ENCODE results near the gene MPPED1.

MPPED1 gene

GRCh38 chr22:43504068-43504467 is 92.3 kb downstream of the MPPED1 start:
- DNase-seq = no peak

- no peak for DNase-seq
Observed at GRCh38 chr22:43504666-43505261, 93.0 kb downstream of the MPPED1 start.

GRCh38 chr22:43505423-43505822 is 93.6 kb downstream of the MPPED1 start:
- no peak for DNase-seq

GRCh38 chr22:43505896-43506295 is 94.1 kb downstream of the MPPED1 start:
- no peak for DNase-seq

- DNase-seq = no peak
Observed at GRCh38 chr22:43506487-43506886, 94.7 kb downstream of the MPPED1 start.

GRCh38 chr22:43507235-43507634 is 95.4 kb downstream of the MPPED1 start:
- DNase-seq = no peak

GRCh38 chr22:43508489-43508888 is 96.7 kb downstream of the MPPED1 start:
- no peak for DNase-seq

- no peak for DNase-seq
Observed at GRCh38 chr22:43509337-43509736, 97.5 kb downstream of the MPPED1 start.

GRCh38 chr22:43510281-43511070 is 98.7 kb downstream of the MPPED1 start:
- no peak for DNase-seq

GRCh38 chr22:43511276-43511910 is 99.6 kb downstream of the MPPED1 start:
- DNase-seq = no peak

GRCh38 chr22:43512279-43512678 is 100.5 kb downstream of the MPPED1 start:
- no peak for DNase-seq

- DNase-seq = no peak
Observed at GRCh38 chr22:43514476-43515157, 102.8 kb downstream of the MPPED1 start.

- DNase-seq = no peak
Observed at GRCh38 chr22:43515411-43515810, 103.6 kb downstream of the MPPED1 start.

- no peak for DNase-seq
Observed at GRCh38 chr22:43515902-43516301, 104.1 kb downstream of the MPPED1 start.

GRCh38 chr22:43516386-43516785 is 104.6 kb downstream of the MPPED1 start:
- no peak for DNase-seq

- no peak for DNase-seq
Observed at GRCh38 chr22:43516996-43517635, 105.3 kb downstream of the MPPED1 start.

- DNase-seq = no peak
Observed at GRCh38 chr22:43520632-43521039, 108.8 kb downstream of the MPPED1 start.

GRCh38 chr22:43521716-43522115 is 109.9 kb downstream of the MPPED1 start:
- no peak for DNase-seq

GRCh38 chr22:43526117-43526655 is 114.4 kb downstream of the MPPED1 start:
- DNase-seq = no peak

- no peak for DNase-seq
Observed at GRCh38 chr22:43526946-43527345, 115.1 kb downstream of the MPPED1 start.

- no peak for DNase-seq
Observed at GRCh38 chr22:43528601-43529360, 117.0 kb downstream of the MPPED1 start.

GRCh38 chr22:43529461-43529860 is 117.6 kb downstream of the MPPED1 start:
- no peak for DNase-seq
